ENCODE results near the gene PCP4. TPM values are rescaled to one million over a fixed set of nuclear protein-coding genes. Genes with fewer than 3 reads are reported as not detected.

Gene PCP4
- polyA plus RNA-seq, 2 of the 4 experiments (the other 2 are of a cell fraction) = not detected

GRCh38 chr21:39885119-39885848, 18.0 kb downstream of the PCP4 start:
- Histone ChIP-seq H3K27ac (no peak overlapping the region), H3K9me3 (no peaks in the 10 kb centered on the region), H3K4me2 (no peak overlapping the region), H3K4me1 (no peaks in the 10 kb centered on the region), H3K4me3 (no peak overlapping the region)
- DNase-seq (ENCODE audit: low read depth in 1 of 2, low spot score in 1 of 2) = no peak
- no peak for ATAC-seq
- WGBS (ENCODE audit: missing lambda C conversion rate) = 47% methylated on average over 9 of the region's 17 CpGs
- TF ChIP-seq ATOH8 (CRISPR knock-in tag; IDR thresholded peaks at IDR 0.05; ENCODE audit: low read depth) (no peak), PBX3 (IDR thresholded peaks at IDR 0.05) (no peak), FOSL2 (IDR thresholded peaks at IDR 0.05) (no peak), FOSL2 (CRISPR knock-in tag; IDR thresholded peaks at IDR 0.05) (no peak), ESRRA (IDR thresholded peaks at IDR 0.05; ENCODE audit: borderline replicate concordance, low read length) (no peak), CHD4 (IDR thresholded peaks at IDR 0.05; ENCODE audit: borderline replicate concordance) (no peak), MYC (IDR thresholded peaks at IDR 0.05; ENCODE audit: borderline replicate concordance, low read length) (no peak), RFX5 (IDR thresholded peaks at IDR 0.05) (no peak), BCL3 (IDR thresholded peaks at IDR 0.05) (no peak), RAD21 (conservative IDR thresholded peaks at IDR 0.05 in 1 of 2, IDR thresholded peaks at IDR 0.05 in 1 of 2) (no peak), KDM1A (IDR thresholded peaks at IDR 0.05; ENCODE audit: low read depth) (no peak), RCOR1 (IDR thresholded peaks at IDR 0.05; ENCODE audit: low read depth, low read length) (no peak), MAX (IDR thresholded peaks at IDR 0.05) (no peak), POLR2A (IDR thresholded peaks at IDR 0.05; ENCODE audit: low read length) (no peak), TFCP2L1 (CRISPR knock-in tag; IDR thresholded peaks at IDR 0.05) (no peak)
- ChIA-PET CTCF (no interaction called here), POLR2A (no interaction called here)
- no peak for FAIRE-seq

GRCh38 chr21:39888848-39889247, 21.6 kb downstream of the PCP4 start:
- ChIA-PET POLR2A (no interaction called here), CTCF (interaction anchor here (0.9 kb wide), 1 partner anchor 22 kb away, joined by 4 read pairs; the partner anchor contains the start of gene PCP4)
- WGBS (ENCODE audit: missing lambda C conversion rate) = 13% methylated on average over 9 of the region's 9 CpGs
- FAIRE-seq = no peak
- no peak overlapping the region for H3K4me2 ChIP-seq
- H3K4me3 ChIP-seq = no peak overlapping the region
- ATAC-seq = no peak
- no peak overlapping the region for H3K27ac ChIP-seq
- H3K4me1 ChIP-seq = no peaks in the 10 kb centered on the region
- DNase-seq (ENCODE audit: low read depth in 1 of 2, low spot score in 1 of 2) = no peak
- H3K9me3 ChIP-seq = no peaks in the 10 kb centered on the region
- TF ChIP-seq HMGXB4 (CRISPR knock-in tag; IDR thresholded peaks at IDR 0.05; ENCODE audit: borderline replicate concordance) = no peak
- TF ChIP-seq REST (IDR thresholded peaks at IDR 0.05) = no peak
- TF ChIP-seq CEBPB (IDR thresholded peaks at IDR 0.05) = no peak
- no peak for TF ChIP-seq MAFK (IDR thresholded peaks at IDR 0.05; ENCODE audit: partially characterized antibody)
- TF ChIP-seq MAX (IDR thresholded peaks at IDR 0.05) = no peak
- TF ChIP-seq HEYL (CRISPR knock-in tag; IDR thresholded peaks at IDR 0.05) = no peak
- TF ChIP-seq KDM5A (IDR thresholded peaks at IDR 0.05) = no peak
- no peak for TF ChIP-seq RAD21 (conservative IDR thresholded peaks at IDR 0.05 in 1 of 2, IDR thresholded peaks at IDR 0.05 in 1 of 2)
- TF ChIP-seq POLR2A (IDR thresholded peaks at IDR 0.05; ENCODE audit: low read length) = no peak
- TF ChIP-seq RARB (CRISPR knock-in tag; IDR thresholded peaks at IDR 0.05) = no peak
- no peak for TF ChIP-seq USF2 (IDR thresholded peaks at IDR 0.05)
- no peak for TF ChIP-seq KDM1A (IDR thresholded peaks at IDR 0.05; ENCODE audit: low read depth)
- TF ChIP-seq RFX5 (IDR thresholded peaks at IDR 0.05) = no peak
- TF ChIP-seq ZSCAN20 (CRISPR knock-in tag; IDR thresholded peaks at IDR 0.05) = no peak
- no peak for TF ChIP-seq BCL3 (IDR thresholded peaks at IDR 0.05)

Data from A549 (cell line).